HG02571 (cell line): Measurements from ENCODE around the gene CLCN4.
A peak's percentile ranks its signal among the peaks of the same experiment; 100 is the strongest.

ENCODE experiments used
- ATAC-seq: cut with Tn5 transposase; IDR thresholded peaks from one replicate; pipeline ENCODE4 v1.9.1; 2021; ENCODE audit warnings: mild to moderate bottlenecking, moderate library complexity; ENCODE audit not compliant: unreplicated experiment

Gene CLCN4

DNA sequence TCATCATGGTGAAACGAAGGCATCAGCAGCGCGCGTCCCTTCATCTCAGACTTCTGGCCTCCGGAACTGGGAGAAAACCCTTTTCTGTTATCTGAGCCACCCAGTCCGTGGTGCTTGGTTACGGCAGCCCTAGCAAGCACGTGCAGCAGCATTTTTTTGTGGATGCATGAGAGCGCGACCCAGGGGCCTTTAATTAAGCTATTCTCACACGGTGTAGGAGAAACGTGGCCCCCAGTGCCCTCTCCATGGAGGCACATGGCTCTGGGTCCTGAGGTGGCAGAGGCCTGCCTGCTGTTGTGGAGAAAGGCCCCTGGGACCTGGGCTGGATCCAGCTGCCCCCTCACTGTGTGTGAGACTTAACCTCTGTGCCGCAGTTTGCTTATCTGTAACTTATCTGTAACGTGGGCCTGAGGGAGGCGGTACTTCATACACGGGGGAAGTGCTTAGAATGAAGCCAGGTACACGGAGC lies 9.5 kb downstream of the CLCN4 start:
- ATAC-seq: no peak

DNA sequence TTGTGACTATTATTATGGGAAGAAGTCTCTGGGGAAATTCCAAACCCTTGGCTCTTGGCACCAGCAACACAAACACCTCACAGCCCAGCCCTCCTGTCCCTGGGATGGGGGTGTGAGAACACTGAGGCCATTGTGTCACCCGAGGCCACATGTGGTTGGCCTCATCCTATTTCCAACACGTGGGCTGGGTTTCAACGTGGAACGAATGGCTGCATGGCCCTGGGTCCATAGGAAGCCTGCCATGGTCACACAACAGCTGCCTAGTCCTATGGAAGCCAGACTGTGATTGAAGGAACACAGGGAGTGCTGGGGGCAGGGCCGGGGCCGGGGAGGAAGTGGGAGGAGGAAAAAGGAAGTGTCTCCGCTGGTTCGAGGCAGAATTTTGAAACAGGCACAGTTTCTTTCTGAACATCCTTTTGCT lies 10.0 kb downstream of the CLCN4 start:
- no peak for ATAC-seq

DNA sequence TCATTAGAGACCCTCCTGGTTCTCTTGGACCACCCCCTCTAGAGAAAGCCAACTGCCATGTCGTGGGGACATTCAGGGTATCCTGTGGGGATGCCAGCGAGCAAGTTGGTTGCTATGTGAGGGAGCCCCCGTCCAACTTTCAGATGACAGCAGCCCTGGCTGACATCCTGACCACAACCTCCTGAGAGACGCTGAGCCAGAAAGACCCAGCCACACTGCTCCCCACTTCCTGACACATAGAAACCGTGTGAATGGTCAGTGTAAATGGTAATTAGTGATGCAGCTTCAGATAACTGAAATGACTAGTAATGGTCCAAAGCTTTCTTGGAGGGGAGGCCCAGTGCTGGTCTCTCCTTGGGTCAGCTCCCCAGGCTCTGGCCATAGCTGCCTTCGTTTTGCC lies 10.8 kb downstream of the CLCN4 start:
- ATAC-seq: no peak

DNA sequence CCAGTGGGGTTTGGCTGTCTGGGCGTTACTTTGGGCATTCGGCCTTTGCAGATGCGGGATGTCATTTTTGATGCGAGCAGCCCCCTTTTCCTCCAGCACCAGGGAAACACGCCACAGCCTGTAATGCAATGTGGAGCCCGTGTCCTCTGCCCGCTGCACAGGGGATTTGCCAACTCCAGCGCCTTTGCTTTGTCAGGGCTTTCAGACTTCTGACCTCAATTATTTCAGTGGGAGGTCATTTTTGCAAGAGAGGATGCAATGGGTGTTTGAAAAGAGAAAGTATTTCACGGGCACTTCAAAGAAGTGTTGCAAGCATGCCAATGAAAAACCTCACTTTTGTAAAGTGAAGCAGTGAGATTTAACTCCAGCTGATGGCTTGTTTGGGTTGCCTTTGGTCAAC lies 11.5 kb downstream of the CLCN4 start:
- no peak for ATAC-seq

DNA sequence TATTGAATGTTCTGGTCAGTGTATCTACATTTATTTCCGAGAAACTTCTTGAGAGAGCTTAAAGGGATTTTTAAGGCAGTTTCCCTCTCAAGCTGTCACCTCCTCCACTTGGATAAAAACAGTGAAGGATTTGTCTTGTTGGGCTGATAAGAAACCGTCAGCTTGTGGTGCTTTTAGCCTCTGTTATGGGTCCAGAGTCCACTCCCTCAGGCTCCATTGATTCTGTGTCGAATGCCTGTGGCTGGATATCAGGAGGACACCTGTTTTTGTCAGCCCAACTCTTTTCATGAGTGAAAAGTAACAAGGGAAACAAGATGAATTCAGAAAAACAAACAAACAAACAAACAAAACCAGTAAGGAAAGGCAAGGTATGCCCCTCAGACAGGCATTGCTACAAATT lies 12.4 kb downstream of the CLCN4 start:
- ATAC-seq: no peak

DNA sequence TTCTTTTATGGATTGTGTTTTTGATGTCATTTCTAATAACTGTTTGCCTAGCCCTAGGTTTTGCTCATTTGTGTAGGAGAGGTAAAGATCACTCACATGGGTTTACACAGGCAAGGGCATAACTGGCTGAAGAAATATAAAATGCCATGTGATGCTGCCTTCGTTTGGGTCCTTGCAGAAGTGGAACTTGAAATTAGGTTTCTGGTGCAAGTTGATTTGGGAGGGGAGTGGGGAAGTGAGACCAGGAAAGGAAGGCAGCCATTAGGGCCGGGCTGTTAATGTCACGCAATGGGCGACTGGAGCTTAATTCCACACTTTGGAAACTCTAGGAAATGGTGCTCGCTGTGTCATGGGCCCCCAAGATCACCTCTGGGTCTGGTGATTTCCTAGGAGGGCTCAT lies 14.5 kb downstream of the CLCN4 start:
- ATAC-seq: no peak

DNA sequence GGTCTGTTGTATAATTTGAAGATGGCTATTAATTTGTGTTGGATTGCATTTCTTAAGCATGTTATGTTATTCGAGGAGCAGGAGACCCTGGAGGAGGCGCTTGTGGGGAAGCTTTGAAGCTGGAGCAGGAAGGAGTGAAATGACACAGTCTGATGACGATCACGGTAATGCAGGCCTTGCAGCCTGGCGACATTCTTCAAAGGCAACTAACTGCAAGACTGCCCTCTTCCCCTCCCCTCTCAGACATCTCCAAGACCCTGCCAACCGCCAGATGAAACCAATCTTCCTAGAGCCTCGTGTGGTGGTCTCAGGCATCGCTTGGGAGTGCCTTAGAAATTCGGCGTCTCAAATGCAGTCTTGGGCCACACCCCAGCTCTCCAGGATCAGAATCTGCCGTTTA lies 16.1 kb downstream of the CLCN4 start:
- no peak for ATAC-seq

DNA sequence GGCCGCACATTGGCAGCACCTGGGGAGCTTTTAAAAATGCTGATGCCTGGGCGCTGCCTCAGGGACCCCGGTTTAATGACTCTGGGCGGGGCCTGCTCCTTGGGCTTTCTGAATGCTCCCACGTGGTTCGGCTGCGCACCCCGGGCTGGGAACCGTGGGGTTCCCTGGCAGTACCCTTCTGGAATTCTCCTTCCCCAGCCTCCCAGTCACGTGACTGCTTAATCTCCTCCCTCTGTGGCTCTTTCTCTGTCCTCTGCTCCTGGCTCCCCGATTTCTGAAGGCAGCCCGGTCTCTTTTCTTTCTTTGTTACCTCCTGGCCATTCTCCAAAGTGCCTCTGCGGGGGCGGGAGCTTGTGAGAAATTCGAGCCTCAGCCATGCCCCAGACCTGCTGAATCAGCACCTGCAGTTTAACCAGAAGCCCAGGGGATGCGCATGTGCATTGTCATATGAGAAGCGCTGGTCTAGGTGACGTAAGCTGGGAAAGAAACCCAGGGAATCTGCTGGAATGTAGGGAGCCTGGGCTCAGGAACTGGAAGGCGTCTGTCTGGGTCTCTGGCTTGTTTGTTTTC lies 16.6 kb downstream of the CLCN4 start:
- no peak for ATAC-seq

DNA sequence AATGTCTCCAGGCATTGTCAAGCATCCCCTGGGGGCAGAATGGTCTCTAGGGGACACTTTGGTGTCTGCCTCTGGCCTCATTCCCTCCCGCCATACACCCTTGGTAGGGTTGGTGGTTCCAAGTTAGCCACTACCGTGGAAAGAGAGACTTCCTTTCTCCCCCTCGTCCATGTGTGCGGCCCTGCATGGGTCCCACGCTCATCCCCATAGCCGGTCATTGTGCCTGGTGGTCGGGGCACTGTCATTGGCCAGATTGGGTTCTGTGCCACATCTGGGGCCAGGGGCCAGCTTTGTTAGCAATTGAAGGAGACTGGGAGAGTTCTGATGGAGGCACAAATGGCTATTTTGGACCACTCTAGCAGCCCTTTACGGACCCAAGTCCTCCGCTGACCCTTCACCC lies 17.3 kb downstream of the CLCN4 start:
- ATAC-seq: no peak

DNA sequence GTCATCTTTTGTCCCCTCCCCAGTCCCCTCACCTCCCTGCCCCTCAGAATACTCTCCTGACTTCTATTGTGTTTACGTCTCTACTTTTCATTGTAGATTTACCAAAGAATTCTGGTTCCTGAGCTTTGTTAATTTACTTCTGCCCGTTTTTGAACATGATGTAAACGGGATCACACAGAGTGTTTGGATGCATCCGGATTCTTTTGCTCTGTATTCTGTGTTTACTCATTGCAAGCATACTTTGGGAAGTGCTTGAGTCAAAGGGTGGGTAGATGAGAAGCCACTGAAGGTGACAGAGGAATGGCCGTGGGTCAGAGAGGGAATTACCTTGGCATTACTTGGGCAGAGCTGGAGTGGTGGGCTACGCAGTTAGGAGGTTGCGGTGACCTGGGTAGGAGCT lies 18.0 kb downstream of the CLCN4 start:
- ATAC-seq: no peak

DNA sequence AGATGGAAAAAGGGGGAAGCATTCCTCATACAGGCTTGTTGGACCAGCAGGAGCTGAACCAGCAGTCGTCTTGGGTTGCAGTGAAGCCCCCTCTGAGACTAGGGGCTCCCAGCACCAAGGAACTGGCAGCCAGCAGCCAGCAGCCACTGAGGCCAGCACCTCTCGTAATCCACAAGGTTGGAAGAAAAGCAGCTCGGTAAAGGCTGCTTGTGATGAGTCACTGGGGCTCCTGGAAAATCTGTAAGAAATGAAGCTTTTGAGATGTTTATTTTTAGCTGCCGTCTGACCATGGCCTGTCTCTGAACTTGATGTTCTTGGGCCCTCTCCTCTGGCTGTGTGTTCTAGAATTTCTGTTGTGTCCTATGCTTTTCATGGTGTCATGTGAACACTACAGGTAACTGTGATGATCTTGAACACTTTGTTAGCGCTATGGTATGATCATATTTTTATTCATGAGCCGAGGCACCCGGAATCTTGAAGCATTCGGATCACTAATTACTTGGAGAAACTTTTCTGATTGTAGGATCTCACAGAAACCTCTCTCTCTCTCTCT lies 18.6 kb downstream of the CLCN4 start:
- no peak for ATAC-seq

DNA sequence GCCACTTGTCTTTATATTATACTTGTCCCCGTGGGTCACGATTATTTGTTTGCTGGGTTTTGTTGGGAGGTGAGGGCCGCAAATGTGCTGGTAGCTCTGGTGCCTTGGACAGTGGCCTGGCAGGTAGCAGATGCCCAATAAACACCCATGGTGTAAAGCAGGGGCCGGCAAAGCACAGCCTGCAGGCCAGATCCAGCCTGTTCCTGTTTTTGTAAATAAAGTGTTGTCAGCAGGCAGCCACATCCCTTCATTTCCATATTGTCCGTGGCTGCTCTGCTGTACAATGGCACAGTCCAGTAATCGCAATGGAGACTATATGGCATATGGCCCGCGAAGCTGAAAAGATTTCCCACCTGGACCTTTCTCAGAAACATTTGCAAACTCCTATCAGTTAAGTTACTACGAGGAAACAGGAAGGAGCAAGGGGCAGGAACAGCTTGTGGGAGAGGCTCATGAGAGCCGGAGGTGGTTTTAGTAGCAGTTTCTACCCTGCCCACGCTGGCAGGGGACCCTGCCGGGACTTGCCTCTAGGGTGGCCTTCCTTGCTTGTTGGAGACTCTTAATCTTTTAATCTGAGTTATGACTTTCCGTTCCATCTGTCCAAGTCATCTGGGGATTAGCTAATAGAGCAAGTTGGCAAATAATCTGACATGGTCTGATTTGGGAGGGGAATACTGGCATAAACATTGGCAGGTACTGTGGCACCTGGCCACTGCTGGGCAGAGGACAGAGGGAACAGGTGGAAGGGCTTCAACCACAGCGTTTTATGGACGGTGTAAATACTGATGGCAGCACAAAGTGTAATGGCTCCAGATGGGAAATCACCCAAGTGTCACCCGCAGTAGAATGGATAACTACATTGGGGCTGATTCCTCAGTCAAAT lies 19.6 kb downstream of the CLCN4 start:
- no peak for ATAC-seq

DNA sequence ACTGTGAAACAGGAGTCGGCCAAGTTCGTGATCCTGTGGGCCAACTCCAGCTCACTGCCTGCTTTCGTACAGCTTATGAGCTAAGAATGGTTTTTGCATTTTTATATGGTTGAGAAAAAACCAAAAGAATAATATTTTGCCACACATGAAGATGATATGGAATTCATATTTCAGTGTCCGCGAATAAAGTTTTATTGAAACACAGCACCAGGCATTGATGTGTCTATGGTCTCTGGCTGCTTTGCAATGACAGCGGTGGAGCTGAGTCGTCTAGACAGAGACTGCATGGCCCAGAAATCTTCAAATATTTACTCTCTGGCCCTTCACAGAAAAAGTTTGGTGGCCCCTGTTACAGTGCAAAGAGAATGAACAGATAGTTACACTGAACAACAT lies 20.2 kb downstream of the CLCN4 start:
- ATAC-seq: no peak

DNA sequence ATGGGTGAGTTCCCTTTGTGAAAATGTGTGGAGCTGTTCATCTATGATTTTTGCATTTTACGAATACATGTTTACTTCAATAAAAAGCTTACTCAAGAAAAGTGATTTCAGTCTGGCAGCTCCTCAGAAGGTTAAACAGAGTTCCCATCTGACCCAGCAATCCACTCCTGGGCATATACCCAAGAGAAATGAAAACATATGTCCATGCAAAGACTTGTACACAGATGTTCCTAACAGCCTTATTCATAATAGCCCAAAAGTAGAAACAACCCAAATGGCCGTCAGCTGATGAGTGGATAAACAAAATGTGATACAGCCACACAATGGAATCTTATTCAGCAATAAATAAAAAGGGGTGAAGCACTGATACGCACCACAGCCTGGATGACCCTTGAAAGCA lies 20.8 kb downstream of the CLCN4 start:
- no peak for ATAC-seq

DNA sequence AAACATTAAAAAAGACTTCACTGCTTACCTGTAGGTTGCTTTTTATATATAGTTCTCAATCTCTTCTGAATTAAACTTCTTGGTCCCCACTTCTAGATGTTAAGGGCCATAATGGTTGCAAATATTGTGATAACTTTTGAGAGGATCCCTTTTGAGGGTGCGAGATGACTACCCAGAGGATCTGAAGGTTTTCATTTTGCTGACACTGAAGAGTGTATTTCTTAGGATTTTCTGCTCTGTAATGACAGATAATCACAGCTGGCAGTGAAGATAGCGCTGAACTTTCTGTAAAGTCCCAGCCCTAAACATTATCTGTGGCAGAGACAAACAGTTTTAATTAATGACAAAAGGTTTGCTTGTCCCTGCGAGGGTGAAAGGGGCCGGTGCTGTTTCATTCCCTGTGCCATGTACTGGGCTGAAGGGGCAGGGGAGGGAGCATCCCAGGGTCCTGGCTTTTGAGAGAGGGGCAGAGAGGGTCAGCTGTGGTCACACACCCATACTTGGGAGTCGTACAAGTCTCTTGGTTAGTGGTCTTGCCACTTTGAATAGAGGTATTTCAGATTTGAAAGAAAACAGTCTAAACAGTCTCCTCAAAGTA lies 22.2 kb downstream of the CLCN4 start:
- no peak for ATAC-seq

DNA sequence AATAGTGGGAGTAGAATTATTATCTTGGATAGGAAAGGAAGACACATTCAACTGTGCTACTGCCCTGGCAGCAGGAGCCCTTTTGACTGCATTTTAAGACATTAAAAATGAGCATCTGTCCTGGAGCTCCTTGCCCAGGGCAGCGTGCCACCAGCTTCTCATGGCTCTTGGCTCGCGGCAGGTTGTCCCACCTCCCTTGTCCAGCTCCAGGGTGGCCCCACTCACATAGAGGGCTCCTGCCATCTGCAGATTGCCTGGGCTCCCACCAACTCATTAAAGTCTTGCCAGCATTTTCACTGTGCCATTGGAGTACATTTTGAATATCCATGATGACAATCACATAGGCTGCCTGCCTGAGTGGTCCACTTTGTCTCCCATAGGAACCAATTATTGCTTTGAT lies 27.0 kb downstream of the CLCN4 start:
- no peak for ATAC-seq

DNA sequence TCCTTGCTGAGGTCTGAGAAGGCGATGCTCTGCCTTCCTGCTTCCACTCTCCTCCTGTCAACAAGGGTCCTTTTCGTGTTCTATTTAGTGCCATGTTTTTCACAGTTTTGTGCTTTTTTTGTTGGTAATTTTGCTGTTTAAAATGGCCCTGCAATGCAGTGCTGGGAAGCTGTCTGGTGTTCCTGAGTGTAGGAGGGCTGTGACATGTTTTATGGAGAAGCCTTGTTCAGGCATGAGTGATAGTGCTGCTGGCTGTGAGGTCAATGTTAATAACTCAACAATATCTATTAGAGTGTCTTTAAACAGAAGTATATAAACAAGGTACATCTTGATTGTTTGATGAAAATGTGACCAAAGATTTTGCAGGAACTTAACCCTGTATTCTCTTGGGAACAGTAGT lies 27.6 kb downstream of the CLCN4 start:
- no peak for ATAC-seq

DNA sequence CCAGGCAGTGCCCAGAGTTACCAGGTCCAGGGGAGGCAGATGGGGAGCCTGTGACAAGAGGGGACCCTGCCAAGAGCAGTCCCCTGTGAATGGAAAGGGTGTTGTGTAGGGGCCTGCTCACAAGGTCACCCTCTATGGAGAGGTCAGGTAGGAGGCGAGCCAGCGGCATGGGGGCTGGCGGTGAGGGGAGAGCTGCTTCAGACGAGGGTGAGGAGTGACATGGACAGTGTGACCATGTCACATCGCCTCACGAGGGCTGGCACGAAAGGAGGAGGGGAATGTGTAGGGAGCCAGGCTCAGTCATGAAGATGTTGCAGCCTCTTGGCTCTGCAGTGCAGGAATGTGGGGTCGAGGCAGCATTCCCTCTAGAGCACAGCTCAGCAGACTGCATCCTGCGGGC lies 29.6 kb downstream of the CLCN4 start:
- no peak for ATAC-seq

DNA sequence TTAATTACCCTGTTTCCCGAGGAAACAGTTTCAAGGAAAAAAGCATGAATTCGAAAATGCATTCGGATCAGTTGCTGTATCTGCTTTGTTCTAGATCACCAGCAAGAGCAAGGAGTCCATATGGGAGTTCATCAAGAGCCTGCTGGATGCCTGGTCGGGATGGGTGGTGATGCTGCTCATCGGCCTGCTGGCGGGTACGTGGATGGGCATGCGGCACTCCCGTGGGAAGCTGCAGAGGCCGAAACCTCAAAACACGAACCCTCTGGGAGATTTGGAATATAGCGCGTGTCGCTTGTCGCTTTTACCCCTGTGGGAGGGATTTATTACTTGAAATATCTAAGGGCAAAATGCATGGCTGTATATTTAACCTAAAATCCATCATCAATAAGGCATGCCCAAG lies 30.6 kb downstream of the CLCN4 start:
- no peak for ATAC-seq

DNA sequence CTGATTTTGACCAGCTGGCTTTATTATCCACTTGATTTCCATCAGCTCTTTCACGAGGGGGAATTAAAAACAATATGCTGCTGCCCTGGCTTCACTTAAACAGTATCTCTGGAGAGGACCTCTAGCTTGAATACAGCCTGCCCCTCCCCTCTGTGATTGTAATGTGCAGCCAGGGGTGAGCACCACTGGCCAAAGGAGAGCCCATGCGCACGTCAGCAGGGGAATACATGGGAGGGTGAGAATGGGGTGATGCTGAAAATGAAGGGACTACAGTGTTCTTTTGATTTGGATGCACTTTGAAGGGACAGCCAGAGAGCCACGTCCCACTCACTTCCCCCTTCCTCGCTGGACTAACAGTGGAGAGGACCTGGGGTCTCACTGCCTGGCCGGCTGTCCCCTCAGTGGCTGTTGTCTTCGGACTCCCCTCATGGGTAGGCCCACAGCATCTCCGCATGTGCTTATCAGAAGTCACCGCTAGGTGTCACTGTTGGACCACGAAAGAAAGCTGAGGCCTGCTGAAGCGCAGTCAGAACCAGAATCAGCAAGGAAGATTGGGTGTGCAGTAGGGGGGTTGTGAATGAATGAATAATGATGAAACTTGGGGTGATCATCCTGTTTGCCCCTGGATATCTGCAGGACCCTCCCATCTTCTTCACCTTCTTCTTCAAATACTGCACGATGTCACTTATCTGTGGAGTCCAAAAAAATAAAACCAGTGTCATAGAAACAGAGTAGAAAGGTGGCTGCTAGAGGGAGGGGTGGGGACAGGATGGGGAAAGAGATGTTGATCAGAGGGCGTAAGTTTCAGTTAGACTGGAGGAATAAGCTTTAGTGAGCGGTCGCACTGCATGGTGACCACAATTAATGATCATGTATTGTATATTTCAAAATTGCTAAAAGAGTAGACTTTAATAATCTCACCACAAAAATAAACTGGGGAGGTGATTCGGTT lies 32.8 kb downstream of the CLCN4 start:
- peak; percentile 70 for ATAC-seq

DNA sequence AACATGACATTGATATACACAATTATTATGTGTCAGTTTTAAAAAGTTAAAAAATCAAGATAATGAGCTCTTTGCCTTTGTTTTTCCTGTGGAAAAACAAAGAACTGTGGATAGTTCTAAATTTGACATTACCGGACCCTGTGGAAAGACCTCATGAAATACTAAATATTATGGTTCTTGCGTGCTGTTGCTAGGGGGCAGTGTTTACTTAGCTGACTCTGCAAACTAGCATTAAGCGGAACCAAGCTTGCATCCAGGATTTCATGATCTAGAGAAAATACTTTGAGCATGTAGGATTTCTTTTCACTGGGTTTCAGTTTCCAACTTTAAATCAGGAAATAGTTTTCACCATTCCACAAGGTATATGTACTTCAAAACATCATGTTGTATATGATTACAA lies 33.6 kb downstream of the CLCN4 start:
- no peak for ATAC-seq
